HG02981 (cell line): ENCODE data around the gene KIF18A.

Experiments used
- ATAC-seq: cut with Tn5 transposase; IDR thresholded peaks from one replicate; pipeline ENCODE4 v1.9.1; 2021; ENCODE audit warnings: mild to moderate bottlenecking, moderate library complexity; ENCODE audit not compliant: unreplicated experiment

The KIF18A gene

DNA sequence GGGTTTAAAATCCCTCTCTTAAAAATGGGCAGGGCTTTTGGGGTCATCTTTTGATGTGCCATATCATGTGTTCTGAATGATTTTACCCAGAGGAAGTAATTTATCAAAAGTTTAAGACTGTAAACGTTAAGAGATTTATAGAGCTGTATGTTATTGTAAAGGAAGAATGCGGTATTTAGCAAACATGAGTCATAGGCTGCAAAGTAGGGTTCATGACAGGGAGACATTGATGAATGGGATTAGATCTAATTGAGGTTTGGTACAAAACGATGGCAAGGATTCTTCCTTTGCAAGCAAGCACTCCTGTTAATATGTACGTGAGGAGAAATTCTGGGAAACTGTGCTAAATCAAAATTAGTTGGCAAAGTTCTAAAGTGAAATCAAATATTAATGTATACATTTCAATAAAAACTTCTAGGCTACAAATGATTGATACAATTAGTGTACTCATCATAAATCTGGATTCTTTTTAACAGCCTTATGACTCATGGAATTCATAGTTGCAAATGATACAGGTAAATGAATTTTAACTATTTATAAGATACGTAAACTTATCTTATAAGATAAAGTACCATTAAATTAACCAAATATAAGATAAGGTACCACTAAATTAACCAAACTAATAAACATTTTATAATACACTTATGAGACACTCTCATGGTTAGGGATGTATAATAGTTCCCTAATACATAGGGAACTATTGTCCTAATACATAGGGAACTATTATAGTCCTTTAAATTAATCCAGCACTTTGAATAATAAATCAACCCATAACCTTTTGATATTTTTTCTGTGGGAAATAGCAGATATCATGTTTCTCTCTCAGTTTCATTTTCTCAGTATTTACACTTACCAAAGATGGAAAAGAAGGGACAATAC lies 58.4 kb downstream of the KIF18A start:
- no peak for ATAC-seq

DNA sequence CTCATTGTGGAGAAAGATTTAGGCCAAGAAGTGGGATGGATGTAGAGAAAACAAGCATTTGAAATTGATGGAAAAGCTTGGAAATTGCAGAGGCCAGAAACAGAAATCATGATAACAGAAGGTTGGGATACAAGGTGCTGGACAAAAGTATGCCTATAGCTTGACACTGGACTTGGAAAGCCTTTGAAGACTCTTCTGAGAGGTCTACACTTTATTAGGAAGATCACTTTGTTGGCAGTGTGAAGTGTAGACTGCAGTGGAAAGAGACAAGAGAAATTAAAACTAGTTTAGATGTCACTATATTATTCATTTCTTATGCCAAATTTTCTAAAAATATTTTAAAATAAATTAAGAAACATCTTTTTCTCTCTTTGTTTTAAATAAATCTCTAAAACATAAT lies 59.1 kb downstream of the KIF18A start:
- no peak for ATAC-seq

GRCh38 chr11:28043930-28044709 lies 63.8 kb downstream of the KIF18A start:
- ATAC-seq: no peak

GRCh38 chr11:28040384-28040783 lies 67.6 kb downstream of the KIF18A start:
- no peak for ATAC-seq

DNA sequence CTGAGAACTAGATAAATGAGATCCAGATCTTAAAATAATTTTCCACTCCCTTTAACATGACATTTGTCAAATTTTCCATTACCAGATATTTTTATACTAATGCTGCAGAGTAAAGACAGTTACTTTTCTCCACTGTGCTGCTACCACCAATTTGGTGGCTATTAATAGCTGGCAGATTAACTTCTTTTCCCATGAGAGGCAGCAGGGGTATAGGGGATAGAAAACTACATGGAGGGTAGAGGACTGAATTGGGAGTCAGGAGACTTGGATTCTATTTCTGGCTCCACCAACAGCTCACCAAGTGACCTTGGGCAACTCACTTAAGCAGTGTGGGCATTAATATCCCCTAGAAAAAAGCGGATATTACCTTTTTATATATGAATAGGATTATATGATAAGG lies 69.2 kb downstream of the KIF18A start:
- ATAC-seq: no peak

- ATAC-seq: peak; percentile 68
Observed at GRCh38 chr11:28026634-28027290, 81.2 kb downstream of the KIF18A start.

DNA sequence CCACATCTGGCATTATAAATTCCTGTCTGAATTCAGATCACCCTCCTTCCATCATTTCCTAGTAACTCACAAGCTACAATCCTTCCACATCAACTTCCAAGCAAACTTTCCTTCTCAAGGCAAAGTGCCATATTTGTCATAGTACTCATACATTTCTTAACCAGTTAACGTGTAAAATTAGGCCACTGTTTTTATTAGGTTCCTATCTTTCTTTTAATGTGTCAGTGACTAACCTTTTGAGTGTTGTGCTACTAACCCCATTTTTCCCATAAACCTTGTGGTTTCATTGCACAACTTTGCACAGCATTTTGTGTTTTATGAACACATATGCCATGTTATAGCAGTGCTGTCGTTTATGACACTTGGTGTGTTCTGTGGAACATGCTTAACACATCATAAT lies 90.1 kb downstream of the KIF18A start:
- ATAC-seq: no peak

DNA sequence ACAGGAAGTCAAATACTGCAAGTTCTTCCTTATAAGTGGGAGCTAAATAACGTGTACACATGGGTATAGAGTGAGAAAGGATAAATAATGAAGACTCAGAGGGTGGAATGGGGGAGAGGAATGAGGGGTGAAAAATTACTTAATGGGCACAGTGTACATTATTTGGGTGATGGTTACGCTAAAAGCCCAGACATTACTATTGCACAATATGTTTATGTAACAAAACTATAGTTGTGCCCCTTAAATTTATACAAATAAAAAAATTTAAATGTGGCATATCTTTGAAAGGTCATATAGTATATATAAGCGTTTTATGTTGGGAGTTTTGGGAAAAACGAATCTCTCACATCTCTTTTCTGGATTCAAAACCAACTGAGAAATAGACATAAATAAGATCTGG lies 96.1 kb downstream of the KIF18A start:
- ATAC-seq: no peak

GRCh38 chr11:28009996-28010395 lies 98.0 kb downstream of the KIF18A start:
- no peak for ATAC-seq

GRCh38 chr11:28009388-28009787 lies 98.6 kb downstream of the KIF18A start:
- ATAC-seq: no peak

- ATAC-seq: no peak
Observed at GRCh38 chr11:28003615-28004014, 104.3 kb downstream of the KIF18A start.

DNA sequence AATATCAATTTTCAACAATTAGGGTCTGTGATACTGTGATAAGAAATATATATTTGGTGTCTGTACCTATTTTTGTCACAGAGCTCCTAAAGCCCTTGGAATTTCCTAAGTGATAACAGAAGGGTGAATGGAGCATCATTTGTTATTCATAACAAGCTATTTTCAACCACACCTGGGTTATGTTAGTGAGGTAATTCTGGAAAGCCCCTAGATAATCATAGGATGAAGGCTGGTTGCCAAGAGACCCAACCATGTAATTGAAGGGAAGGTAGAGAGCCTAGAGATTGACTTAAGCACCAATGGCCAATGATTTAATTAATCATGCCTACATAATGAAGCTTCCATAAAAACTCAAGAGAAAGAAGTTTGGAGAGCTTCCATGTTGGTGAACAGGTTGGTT lies 109.4 kb downstream of the KIF18A start:
- ATAC-seq: no peak

DNA sequence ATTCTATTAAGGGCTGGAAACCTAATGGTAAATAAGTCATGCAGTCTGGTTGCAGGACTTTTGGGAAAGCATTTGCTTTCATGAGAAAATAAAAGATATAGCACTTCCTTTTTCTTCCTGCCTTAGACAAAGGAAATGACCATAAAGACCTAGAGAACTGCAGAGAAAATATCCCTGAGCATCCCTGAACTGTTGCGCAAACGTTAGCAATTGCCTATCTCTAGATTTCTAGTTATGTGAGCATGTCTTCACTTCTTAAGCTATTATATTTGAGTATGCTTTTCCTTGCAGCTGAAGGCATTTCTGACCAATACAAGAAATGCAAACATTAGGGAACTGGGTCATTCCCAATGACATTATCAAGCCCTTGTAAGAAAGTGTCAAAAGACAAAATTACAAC lies 110.6 kb downstream of the KIF18A start:
- ATAC-seq: no peak

- no peak for ATAC-seq
Observed at GRCh38 chr11:27996066-27996465, 111.9 kb downstream of the KIF18A start.

GRCh38 chr11:27995083-27995482 lies 112.9 kb downstream of the KIF18A start:
- no peak for ATAC-seq

DNA sequence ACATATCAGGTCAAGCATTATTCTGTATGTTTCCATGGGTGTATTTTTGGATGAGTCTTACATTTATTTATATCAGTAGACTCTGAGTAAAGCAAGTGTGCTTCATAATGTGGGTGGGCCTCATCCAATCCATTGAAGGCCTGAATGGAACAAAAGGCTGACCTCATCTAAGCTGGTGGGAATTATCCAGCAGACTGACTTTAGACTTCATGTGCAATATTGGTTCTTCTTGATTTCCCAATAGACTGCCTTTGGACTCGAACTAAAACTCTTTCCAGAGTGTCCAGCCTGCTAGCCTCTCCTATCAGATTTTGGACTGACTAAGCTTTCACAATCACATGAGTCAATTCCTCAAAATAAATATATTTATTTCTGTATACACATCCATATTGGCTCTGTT lies 116.2 kb downstream of the KIF18A start:
- ATAC-seq: no peak

- ATAC-seq: no peak
Observed at GRCh38 chr11:27977527-27977926, 130.4 kb downstream of the KIF18A start.

DNA sequence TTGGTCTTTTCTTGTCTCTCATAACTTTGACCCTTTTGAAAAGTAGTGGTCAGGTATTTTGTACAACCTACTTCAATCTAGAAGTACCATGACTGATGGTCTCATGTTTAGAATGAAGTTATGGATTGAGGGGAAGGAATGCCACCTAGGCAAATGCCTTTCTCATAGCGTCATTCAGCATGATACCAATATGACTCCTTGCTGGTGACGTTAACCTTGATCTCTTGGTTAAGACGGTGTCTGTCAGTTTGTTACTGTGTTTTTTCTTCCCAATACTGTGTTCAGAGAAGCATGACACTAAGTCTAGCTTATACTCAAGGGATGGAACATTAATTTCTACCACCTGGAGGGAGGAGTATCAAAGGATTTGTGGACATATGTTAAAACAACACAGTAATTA lies 130.9 kb downstream of the KIF18A start:
- no peak for ATAC-seq

DNA sequence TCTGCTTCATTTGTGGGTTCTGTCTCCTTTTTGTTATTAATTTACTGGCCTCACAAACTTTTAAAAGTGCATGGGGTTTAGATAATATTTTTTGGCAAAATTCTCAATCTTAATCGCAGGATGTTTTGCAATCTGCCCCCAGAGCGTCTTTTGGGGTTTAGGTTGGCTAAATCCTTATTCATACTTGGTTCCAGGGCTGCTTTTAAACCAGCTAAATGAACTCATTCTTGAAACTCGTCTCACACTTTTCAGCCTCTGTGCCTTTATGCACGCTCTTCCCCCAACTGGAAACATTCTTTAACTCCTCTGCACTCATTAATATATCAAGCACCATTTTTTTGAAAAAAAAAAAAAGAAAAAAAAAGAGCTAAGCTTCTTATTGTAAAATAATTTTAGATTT lies 131.7 kb downstream of the KIF18A start:
- ATAC-seq: no peak

DNA sequence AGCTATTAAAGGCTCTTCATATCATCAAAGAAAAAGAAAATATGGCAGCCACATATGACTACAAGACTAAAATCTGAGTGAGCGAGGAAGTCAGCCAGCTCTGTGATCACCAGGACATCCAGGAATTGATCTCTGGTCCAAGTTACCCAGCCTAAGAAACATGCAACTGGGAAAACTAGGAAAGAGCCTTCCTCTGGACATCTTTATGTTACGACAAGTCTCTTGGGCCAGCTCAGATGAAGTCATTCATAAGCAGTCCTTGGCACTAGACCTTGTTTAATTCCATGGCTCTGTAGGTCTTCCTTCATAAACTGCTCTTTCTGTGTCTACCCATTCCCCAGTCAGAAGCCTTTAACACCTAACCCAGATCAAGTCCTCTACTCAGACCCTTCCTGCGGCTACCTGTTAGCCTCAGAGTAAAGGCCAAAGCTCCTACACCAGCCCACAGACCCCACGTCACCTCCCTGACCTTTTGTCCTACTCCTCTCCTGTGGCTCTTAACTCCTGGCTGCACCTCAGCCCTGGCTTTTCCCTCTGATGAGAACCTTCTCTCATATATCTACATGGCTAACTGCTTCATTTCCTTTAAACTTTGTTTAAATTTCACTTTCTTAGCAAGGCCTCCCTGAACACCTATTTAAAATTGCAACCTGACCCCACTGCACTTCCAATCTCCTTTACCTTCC lies 134.0 kb downstream of the KIF18A start:
- ATAC-seq: no peak

GRCh38 chr11:27972522-27973170 lies 135.3 kb downstream of the KIF18A start:
- no peak for ATAC-seq
